GM19193 (cell line): ENCODE results near the gene ALDH2.
A peak's percentile ranks its signal among the peaks of the same experiment; 100 is the strongest.

Experiments used
- POLR2A ChIP-seq: IDR thresholded peaks from 4 replicates; pipeline ENCODE4 v1.6.1; 2011; ENCODE audit not compliant: insufficient read depth, insufficient read length; ENCODE audit errors: extremely low read depth

Gene ALDH2

GRCh38 chr12:111841750-111842555, 75.2 kb downstream of the ALDH2 start, which contains the start of gene MAPKAPK5:
Gene MAPKAPK5 (plus strand): TSS chr12:111842228. CDS start chr12:111842734, 506 bp downstream.
- peak; percentile 91 for TF ChIP-seq POLR2A

GRCh38 chr12:111842556-111843396, 76.0 kb downstream of the ALDH2 start:
- TF ChIP-seq POLR2A, result no peak

GRCh38 chr12:111846016-111846415, 79.3 kb downstream of the ALDH2 start:
- TF ChIP-seq POLR2A, result no peak

- TF ChIP-seq POLR2A, result no peak
These were observed 83.8 kb downstream of the ALDH2 start for GRCh38 chr12:111850526-111850925.

GRCh38 chr12:111858186-111858585, 91.5 kb downstream of the ALDH2 start:
- no peak for TF ChIP-seq POLR2A

- no peak for TF ChIP-seq POLR2A
These were observed 92.0 kb downstream of the ALDH2 start for GRCh38 chr12:111858778-111859177.

- TF ChIP-seq POLR2A, result no peak
These were observed 98.2 kb downstream of the ALDH2 start for GRCh38 chr12:111864913-111865312.
